ENCODE measurements around the gene SRPK2.

GRCh38 chr7:105296491-105296890, 92.2 kb downstream of the SRPK2 start:
- no peak for TF ChIP-seq GATA2 (IDR thresholded peaks at IDR 0.05; ENCODE audit: low read depth, low read length)
- TF ChIP-seq GATA3 (IDR thresholded peaks at IDR 0.05; ENCODE audit: low read depth, low read length) = no peak
